HG03039 (cell line): ENCODE results near the gene POLDIP2.

Source experiments
- ATAC-seq: cut with Tn5 transposase; IDR thresholded peaks from one replicate; pipeline ENCODE4 v1.9.1; 2021; ENCODE audit warnings: mild to moderate bottlenecking, moderate library complexity; ENCODE audit not compliant: unreplicated experiment

The POLDIP2 gene

GRCh38 chr17:28367641-28368305, 10.4 kb upstream of the POLDIP2 start:
- no peak for ATAC-seq

- no peak for ATAC-seq
These were observed 9.3 kb upstream of the POLDIP2 start for GRCh38 chr17:28366605-28367004.

- ATAC-seq: no peak
These were observed 8.2 kb upstream of the POLDIP2 start for GRCh38 chr17:28365487-28365886.

GRCh38 chr17:28364665-28365363, 7.5 kb upstream of the POLDIP2 start, which contains the start of gene SEBOX:
Gene SEBOX (minus strand): TSS chr17:28365199. CDS start chr17:28365151, 48 bp downstream.
- no peak for ATAC-seq

GRCh38 chr17:28363776-28364650, 6.7 kb upstream of the POLDIP2 start:
- ATAC-seq: no peak

- no peak for ATAC-seq
These were observed 5.9 kb upstream of the POLDIP2 start for GRCh38 chr17:28363186-28363585.

DNA sequence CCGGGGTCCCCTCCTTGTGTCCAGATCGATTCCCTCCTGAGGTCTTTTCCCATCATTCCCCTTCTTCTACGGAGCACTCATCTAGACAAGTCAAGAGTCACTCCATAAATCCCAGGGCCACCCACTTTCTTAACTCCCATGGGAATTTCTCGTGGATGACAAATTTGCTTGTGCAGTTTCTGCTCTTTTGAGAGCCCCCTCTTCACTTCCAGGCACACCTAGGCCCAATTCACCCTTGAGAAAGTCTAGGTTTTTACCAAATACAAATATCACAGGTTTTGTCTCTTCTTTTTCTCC, 522 bp upstream of the POLDIP2 start:
- no peak for ATAC-seq

- no peak for ATAC-seq
These were observed 7.1 kb downstream of the POLDIP2 start for GRCh38 chr17:28350271-28350670.

GRCh38 chr17:28348979-28349378, 8.3 kb downstream of the POLDIP2 start:
- ATAC-seq: no peak

DNA sequence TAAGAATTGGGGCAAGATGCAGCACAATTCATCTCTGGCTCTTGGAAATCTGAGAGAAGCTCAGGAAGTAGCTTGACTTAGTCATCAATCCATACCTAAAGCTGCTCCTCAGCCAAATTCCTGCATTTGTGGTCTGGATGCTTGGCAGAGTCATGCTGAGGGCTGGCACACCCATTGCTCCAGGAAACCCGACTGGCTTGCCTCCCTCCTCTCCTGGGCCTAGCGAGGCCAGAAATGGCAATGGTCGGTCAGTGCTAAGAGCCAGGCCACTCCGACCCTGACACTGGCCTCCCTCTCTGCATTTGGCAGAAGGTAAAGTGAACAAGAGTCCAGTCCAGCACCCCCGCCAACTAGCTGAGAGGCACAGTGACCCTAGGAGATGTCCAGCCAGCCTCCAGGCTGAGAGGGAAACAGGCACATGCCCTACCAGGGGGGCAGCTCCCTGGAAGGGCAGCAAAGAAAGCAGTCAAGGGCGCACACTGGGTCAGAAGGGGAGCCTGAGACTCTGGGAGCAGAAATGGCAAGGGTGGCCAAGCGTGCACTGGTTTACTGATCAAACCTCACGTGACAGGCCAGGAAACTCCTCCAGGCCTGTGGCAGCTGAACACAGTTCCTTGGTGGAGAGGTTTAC, 10.0 kb downstream of the POLDIP2 start:
- ATAC-seq: no peak

GRCh38 chr17:28346746-28347246, 10.5 kb downstream of the POLDIP2 start:
- ATAC-seq: no peak

GRCh38 chr17:28346199-28346580, 11.1 kb downstream of the POLDIP2 start:
- ATAC-seq: no peak

DNA sequence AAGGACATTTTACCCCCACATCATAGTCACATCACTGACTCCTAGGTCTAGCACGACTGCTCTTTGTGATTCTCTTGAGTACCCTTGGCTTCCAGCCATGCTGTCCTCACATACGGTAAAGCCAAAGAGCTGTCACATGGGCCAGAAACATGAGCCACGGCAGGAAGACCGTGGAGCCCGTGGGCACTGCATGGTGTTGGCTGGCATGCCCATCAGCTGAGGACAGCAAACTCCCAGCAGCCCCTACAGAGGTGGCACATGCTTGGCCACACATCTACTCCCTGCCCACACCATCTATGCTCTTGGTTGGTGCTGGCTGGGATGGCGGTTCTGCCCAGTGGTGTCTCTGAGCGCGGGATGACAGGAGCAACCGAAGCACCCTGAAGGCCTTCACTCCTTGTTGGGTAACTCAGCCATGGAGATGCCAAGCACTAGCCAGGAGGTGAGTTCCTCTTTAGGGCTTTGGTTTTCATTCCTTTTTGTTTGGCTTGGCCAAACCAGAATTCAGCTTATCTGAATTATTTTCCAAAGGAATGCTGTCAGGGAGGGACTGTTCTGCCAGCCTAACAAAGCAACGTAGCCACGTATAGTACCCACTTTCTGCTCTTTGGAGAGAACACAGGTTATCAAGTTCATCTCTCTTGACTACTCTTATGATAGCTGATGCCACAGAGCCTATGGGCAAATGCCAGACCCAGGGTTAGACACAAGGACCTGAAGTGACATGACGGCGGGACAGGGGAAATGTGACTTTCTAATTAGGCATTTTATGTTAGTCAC, 11.7 kb downstream of the POLDIP2 start:
- ATAC-seq: no peak

- ATAC-seq: no peak
These were observed 12.9 kb downstream of the POLDIP2 start for GRCh38 chr17:28344435-28344901.

- ATAC-seq: no peak
These were observed 13.3 kb downstream of the POLDIP2 start for GRCh38 chr17:28344011-28344410.

DNA sequence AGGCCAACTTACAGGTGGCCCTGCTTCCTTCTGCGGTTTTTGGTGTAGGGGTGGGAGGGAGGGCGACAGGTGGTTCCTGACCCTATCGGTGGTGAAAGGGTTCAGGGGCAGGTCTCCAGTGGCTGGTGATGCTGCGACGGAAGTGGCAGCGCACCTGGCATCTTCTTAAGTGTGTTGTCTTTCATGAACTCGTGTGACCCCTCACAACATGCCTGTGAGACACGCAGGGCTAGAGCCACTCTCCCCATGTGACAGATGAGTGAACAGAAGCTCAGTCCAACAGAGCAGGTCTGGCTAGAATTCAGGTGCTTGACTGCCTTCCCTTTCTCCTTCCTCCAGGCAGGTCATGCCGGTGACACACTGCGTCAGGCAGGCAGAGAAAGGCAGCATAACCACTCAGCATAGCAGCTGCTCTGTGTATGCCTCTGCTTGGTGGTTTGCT, 13.8 kb downstream of the POLDIP2 start:
- ATAC-seq: no peak

DNA sequence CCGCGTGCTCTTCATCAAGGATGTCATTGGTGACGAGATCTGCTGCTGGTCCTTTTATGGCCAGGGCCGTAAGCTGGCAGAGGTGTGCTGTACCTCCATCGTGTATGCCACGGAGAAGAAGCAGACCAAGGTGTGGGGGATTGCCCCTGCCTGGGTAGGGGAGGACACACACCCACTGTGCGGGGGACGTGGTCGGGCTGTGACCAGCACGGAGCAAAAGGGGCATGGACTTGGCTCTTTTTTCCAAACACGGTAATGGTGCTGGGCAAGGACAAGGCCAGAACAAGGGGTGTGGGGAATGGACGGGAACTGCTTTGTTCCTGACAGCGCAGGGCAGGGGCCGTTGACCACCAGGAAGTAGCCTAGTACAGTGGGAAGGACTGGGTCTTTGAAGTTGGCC, 15.0 kb downstream of the POLDIP2 start:
- ATAC-seq: no peak

- no peak for ATAC-seq
These were observed 15.8 kb downstream of the POLDIP2 start for GRCh38 chr17:28341516-28341915.

DNA sequence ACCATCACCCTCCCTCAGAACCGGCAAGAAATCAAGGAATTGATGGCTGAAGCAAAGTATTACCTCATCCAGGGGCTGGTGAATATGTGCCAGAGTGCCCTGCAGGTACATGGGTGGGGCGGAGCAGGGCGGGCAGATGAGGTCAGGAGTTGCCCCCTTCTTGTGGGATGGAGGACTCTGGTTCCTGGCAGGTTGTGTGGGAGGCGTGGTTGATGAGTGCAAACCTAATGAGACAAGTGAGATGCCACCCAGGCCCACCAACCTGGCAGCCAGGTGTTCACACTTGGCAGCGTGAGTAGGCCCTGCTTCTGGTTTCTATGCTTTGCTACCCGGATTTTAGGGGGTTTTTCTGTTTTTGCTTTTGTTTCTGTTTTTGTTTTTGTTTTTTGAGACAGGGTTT, 17.0 kb downstream of the POLDIP2 start:
- ATAC-seq: no peak

- ATAC-seq: no peak
These were observed 17.9 kb downstream of the POLDIP2 start for GRCh38 chr17:28339431-28339830.
